Adrenal gland (tissue), 12 donors: Measurements from ENCODE around the gene HJURP. TPM values are rescaled to one million over a fixed set of nuclear protein-coding genes. Genes with fewer than 3 reads are reported as not detected.

ENCODE experiments used
- DNase-seq, 7 donors: peaks; one replicate each; pipeline ENCODE4 v3.0.0-alpha.2; 2019 to 2020
- H3K27ac ChIP-seq, 5 donors: fragments of 200-600 bp; sonication (generic) in 4 of 5; 1 replicate in 3 of 5; 2 replicates in 2 of 5; pipeline versions ENCODE4 v1.5.1 to v1.8.0; 2016 to 2020; ENCODE audit warnings: mild to moderate bottlenecking in 1 of 5
- H3K27me3 ChIP-seq: fragments of 200-600 bp; 2 replicates; pipeline ENCODE4 v1.8.0; 2021
- H3K36me3 ChIP-seq, 2 donors: fragments of 200-600 bp; replicated peaks in 1 of 2; 1 replicate in 1 of 2; 2 replicates in 1 of 2; pipeline versions ENCODE4 v1.5.1 to v1.8.0; 2018 to 2022
- H3K4me1 ChIP-seq, 2 donors: fragments of 200-600 bp; replicated peaks in 1 of 2; 1 replicate in 1 of 2; 2 replicates in 1 of 2; pipeline versions ENCODE4 v1.5.1 to v1.8.0; 2018 to 2021
- H3K4me3 ChIP-seq, 4 donors: fragments of 200-600 bp; sonication (generic) in 3 of 4; one replicate each; pipeline ENCODE4 v1.5.1; 2016 to 2018
- H3K9me3 ChIP-seq, 3 donors: fragments of 200-600 bp; sonication (generic) in 1 of 3; replicated peaks in 1 of 3; 1 replicate in 2 of 3; 2 replicates in 1 of 3; pipeline versions ENCODE4 v1.5.1 to v1.8.0; 2016 to 2021
- CTCF ChIP-seq, 6 experiments: fragments of 450-650 bp in 4 of 6; fragments of 200-600 bp in 2 of 6; sonication (generic) in 1 of 6; IDR thresholded peaks; 1 replicate in 5 of 6; 2 replicates in 1 of 6; pipeline versions ENCODE4 v1.5.1 to v1.8.0; 2016 to 2021; ENCODE audit warnings: antibody characterized with exemption in 6 of 6, mild to moderate bottlenecking in 2 of 6, moderate library complexity in 1 of 6
- POLR2A ChIP-seq, 2 donors: fragments of 450-650 bp; IDR thresholded peaks; one replicate each; pipeline ENCODE4 v1.6.1; 2017; ENCODE audit warnings: antibody characterized with exemption in 2 of 2, mild to moderate bottlenecking in 2 of 2, moderate library complexity in 1 of 2
- WGBS, 4 donors: extraction: QIAGEN DNeasy Blood & Tissue Kit in 2 of 4; methylation state at CpG; one replicate each; pipeline versions ENCODE4 v1.1.5 to v1.1.7; 2013 to 2017; 5-methylcytosine and 5-hydroxymethylcytosine counted together
- intact Hi-C, 2 donors: fragments of 100-400 bp; cut with DNase I; formaldehyde crosslinking; loops; one replicate each; pipeline versions ENCODE4 v1.14.1 to v1.15.0; 2022 to 2023
- polyA plus RNA-seq, 3 donors: library from polyadenylated mRNA; stranded (reverse); fragments of 200-250 nt in 2 of 3; fragments of 350-450 nt in 1 of 3; fragmentation: Illumina TruSeq in 1 of 3; extraction: RNeasy Lipid Tissue Mini Kit (QIAGEN cat#74804) in 1 of 3; gene quantifications; one replicate each; pipeline ENCODE4 v1.2.3, GENCODE V29; 2013 to 2014
- total RNA-seq, 9 donors: library from RNA; depleted of rRNA in 4 of 9; stranded (reverse); fragments of >200 nt in 4 of 9; fragments of 120-200 nt in 1 of 9; fragmentation: NEBNext Ultra II Directional in 1 of 9; extraction: Animal tissue kit (Norgen Biotek cat#: 25700) in 1 of 9; gene quantifications; one replicate each; pipeline versions ENCODE4 v1.1.0 to v1.2.4, GENCODE V29; 2013 to 2023
- donor health status: healthy with polysubstance abuse.
- donor health status: Bipolar disorder and iron deficiency.
- donor health status: DM: yes; HTN: yes; CAD: no.
- donor health status: DM: no; HTN: no; CAD: no.
- donor health status: DM: no; HTN: no; CAD: no.
- donor health status: DM: yes; HTN: yes; CAD: no.

The HJURP gene
- total and polyA plus RNA-seq, 12 donors, result 0.28 to 7.5 (median 1.6) TPM

- Histone ChIP-seq H3K4me1 (no peaks in the 10 kb centered on the region), H3K9me3 (no peaks in the 10 kb centered on the region), H3K4me3 (no peak overlapping the region), H3K27ac (no peak overlapping the region), H3K27me3 (no peaks in the 10 kb centered on the region), H3K36me3 (no peaks in the 10 kb centered on the region)
- intact Hi-C loops, result no loop called here
- DNase-seq, result no peak
- WGBS, 4 donors, result 82 to 93% (median 87%) methylated on average over 8 to 9 of the region's 9 CpGs
- no peak for TF ChIP-seq POLR2A (IDR thresholded peaks at IDR 0.05)
- no peak for TF ChIP-seq CTCF (IDR thresholded peaks at IDR 0.05)
Observed at GRCh38 chr2:233832414-233832813, 21.9 kb downstream of the HJURP start.

- no peak for DNase-seq
- Histone ChIP-seq H3K27me3 (no peaks in the 10 kb centered on the region), H3K4me3 (no peak overlapping the region), H3K36me3 (no peaks in the 10 kb centered on the region), H3K9me3 (no peaks in the 10 kb centered on the region), H3K27ac (no peak overlapping the region), H3K4me1 (no peaks in the 10 kb centered on the region)
- 96 to 98% (median 97%) methylated on average over 6 of the region's 6 CpGs for WGBS, 4 donors
- intact Hi-C loops, result no loop called here
- TF ChIP-seq CTCF (IDR thresholded peaks at IDR 0.05) (no peak), POLR2A (IDR thresholded peaks at IDR 0.05) (no peak)
Observed at GRCh38 chr2:233831861-233832260, 22.5 kb downstream of the HJURP start.

DNA sequence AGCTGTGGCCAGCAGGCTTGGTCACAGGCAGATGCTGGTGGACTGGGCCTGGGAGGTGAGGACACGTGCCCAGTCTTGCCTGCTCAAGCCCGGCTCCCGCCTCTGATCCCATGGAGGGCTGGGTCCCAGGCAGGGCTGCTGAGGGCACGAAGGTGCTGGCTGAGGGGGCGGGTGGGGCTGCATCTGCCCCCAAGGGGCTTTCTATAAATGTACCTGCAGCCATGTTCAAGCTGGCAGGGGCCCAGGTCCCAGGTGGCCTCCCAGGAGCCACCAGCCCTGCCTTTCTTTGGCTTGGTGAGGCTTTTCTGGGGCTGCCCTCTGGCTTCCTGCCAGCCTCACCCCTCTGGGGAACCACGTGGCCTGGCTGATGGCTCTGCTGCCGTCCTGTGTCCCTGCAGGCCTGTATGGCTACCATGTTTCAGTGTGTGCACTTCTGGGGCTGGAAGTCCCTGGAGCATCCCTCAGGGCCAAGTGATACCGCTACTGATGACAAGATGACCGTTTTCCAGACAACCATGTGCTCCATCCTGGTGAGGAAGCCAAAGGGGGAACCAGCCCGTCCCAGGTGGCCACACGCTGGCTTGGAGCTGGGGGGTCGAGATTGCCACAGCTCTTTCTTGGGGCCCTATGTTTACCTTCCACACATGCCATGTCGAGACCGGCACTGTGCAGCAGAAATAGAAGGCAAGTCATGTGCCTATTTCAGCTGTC, 23.2 kb downstream of the HJURP start:
- intact Hi-C loops, result no loop called here
- WGBS, 4 donors, result 56 to 91% (median 88%) methylated on average over 5 to 14 of the region's 14 CpGs

More for the DNA sequence above, 23.2 kb downstream of the HJURP start:
- H3K9me3 ChIP-seq, result no peaks in the 10 kb centered on the region
- no peak for DNase-seq
- H3K36me3 ChIP-seq, result no peaks in the 10 kb centered on the region
- H3K4me1 ChIP-seq, result no peaks in the 10 kb centered on the region
- no peak for TF ChIP-seq CTCF (IDR thresholded peaks at IDR 0.05)
- TF ChIP-seq POLR2A (IDR thresholded peaks at IDR 0.05), result no peak
- H3K27me3 ChIP-seq, result no peaks in the 10 kb centered on the region
- H3K27ac ChIP-seq, result no peak overlapping the region
- no peak overlapping the region for H3K4me3 ChIP-seq
